ENCODE measurements around the gene HNRNPLL.

The HNRNPLL gene

GRCh38 chr2:38535744-38536506 is 66.8 kb downstream of the HNRNPLL start:
- Histone ChIP-seq H3K9me3 (ENCODE audit: control insufficient read depth, insufficient read depth, low read length) (no peaks in the 10 kb centered on the region), H3K27ac (ENCODE audit: low read depth, low read length) (no peak overlapping the region), H3K36me3 (ENCODE audit: control insufficient read depth, insufficient read depth, low read length) (no peaks in the 10 kb centered on the region), H3K27me3 (ENCODE audit: control insufficient read depth, insufficient read depth, low read length) (peaks cover 14% of the 10 kb centered on the region), H3K4me1 (ENCODE audit: control insufficient read depth, insufficient read depth, low read length) (no peaks in the 10 kb centered on the region; the same call in 1 of the 2 replicates), H3K9ac (ENCODE audit: low read depth, low read length) (peak overlapping the region; percentile 64; the same call in 1 of the 2 replicates), H3K4me3 (ENCODE audit: low read depth, low read length) (peak overlapping the region; percentile 86)

- H3K9ac ChIP-seq (ENCODE audit: low read depth, low read length) = no peak overlapping the region
- no peaks in the 10 kb centered on the region for H3K36me3 ChIP-seq (ENCODE audit: control insufficient read depth, insufficient read depth, low read length)
- no peak overlapping the region for H3K27ac ChIP-seq (ENCODE audit: low read depth, low read length)
- H3K9me3 ChIP-seq (ENCODE audit: control insufficient read depth, insufficient read depth, low read length) = no peaks in the 10 kb centered on the region
- H3K27me3 ChIP-seq (ENCODE audit: control insufficient read depth, insufficient read depth, low read length) = peaks cover 14% of the 10 kb centered on the region
- no peaks in the 10 kb centered on the region; the same call in 1 of the 2 replicates for H3K4me1 ChIP-seq (ENCODE audit: control insufficient read depth, insufficient read depth, low read length)
- peak overlapping the region; percentile 86; the same call in 1 of the 2 replicates for H3K4me3 ChIP-seq (ENCODE audit: low read depth, low read length)
Observed at GRCh38 chr2:38535404-38535743, 67.4 kb downstream of the HNRNPLL start.

DNA sequence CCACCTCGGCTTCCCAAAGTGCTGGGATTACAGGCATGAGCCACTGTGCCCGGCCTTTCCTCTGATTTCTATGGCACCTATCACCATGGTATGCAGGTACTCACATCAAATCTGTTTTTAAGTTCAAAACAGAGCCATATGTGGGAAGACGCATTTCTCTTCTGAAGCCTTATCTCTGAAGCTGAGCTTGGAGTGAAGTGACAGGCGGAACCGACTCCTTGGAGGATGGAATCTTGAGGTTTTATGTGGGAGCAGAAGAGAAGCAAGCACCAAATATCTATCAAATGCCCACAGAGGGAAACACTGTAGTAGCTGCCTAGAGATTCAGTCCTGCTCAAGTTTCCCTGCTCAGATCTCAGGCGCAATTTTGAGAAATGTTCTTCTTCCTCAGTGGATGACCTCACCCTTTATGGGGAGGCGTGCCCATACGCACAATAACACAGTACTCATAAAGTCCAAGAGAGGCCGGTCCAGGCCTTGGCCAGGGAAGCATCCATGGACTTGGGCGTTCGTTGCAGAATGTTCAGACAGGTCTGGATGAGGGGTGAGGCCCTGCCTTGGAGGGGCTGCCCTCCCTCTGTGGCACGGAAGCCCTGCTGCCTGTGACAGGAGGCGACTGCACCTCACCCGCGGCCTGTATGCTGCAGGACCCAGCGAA is 67.9 kb downstream of the HNRNPLL start:
- Histone ChIP-seq H3K4me3 (ENCODE audit: low read depth, low read length) (no peak overlapping the region), H3K4me1 (ENCODE audit: control insufficient read depth, insufficient read depth, low read length) (no peaks in the 10 kb centered on the region; the same call in 1 of the 2 replicates), H3K9me3 (ENCODE audit: control insufficient read depth, insufficient read depth, low read length) (no peaks in the 10 kb centered on the region), H3K27ac (ENCODE audit: low read depth, low read length) (no peak overlapping the region), H3K36me3 (ENCODE audit: control insufficient read depth, insufficient read depth, low read length) (no peaks in the 10 kb centered on the region), H3K27me3 (ENCODE audit: control insufficient read depth, insufficient read depth, low read length) (peaks cover 14% of the 10 kb centered on the region), H3K9ac (ENCODE audit: low read depth, low read length) (no peak overlapping the region)

DNA sequence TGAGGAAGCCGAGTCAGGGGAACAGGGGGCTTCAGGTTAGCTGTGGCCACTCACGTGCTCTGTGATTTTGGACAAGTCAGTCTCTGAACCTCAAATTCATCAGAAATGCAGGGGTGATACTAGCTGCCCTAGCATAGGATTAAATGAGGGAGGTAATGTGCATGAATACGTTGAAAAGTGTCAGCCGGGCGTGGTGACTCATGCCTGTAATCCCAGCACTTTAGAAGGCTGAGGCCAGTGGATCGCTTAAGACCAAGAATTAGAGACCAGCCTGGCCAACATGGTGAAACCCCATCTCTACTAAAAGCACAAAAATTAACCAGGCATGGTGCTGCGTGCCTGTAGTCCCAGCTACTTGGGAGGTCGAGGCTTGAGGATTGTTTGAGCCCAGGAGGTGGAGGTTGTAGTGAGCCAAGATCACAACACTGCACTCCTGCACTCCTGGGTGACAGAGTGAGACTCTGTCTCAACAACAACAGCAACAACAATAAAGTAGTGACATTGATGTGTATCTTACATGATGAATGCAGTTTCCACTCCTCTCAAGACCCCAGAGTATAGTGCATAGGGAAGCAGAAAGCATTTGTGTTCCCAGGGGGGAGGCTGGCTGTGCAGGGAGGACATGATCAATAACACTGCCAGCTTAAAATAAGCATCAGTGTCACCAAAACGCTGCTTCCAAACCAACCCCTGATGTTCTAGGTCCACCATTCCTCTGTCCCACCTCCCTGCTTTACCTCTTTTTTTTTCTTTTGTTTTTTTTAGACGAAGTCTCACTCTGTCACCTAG is 68.8 kb downstream of the HNRNPLL start:
- Histone ChIP-seq H3K4me1 (ENCODE audit: control insufficient read depth, insufficient read depth, low read length) (no peaks in the 10 kb centered on the region; the same call in 1 of the 2 replicates), H3K4me3 (ENCODE audit: low read depth, low read length) (no peak overlapping the region)

DNA sequence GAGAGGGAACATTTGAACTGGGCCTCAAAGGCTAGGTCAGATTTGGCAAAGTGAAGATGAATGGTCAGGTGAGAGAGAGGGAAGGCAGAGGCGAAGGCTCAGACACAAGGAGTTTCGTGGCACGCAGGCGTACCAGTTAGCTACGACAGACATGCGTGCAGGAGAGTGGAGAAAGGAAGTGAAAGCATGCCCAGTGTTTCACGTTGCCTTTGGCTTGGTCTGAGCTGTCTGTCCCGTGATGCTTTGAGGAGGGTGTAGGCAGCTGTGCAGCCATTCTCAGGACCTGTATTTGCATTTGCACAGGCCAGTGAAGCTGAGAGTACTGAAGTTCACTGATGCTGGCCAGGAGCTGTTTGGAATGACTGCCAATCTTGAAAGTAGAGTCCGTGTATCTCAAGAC is 69.5 kb downstream of the HNRNPLL start:
- no peaks in the 10 kb centered on the region for H3K9me3 ChIP-seq (ENCODE audit: control insufficient read depth, insufficient read depth, low read length)
- no peak overlapping the region for H3K4me3 ChIP-seq (ENCODE audit: low read depth, low read length)
- no peak overlapping the region for H3K27ac ChIP-seq (ENCODE audit: low read depth, low read length)
- H3K4me1 ChIP-seq (ENCODE audit: control insufficient read depth, insufficient read depth, low read length) = no peaks in the 10 kb centered on the region
- no peak overlapping the region for H3K9ac ChIP-seq (ENCODE audit: low read depth, low read length)
- no peaks in the 10 kb centered on the region for H3K36me3 ChIP-seq (ENCODE audit: control insufficient read depth, insufficient read depth, low read length)
- H3K27me3 ChIP-seq (ENCODE audit: control insufficient read depth, insufficient read depth, low read length) = peaks cover 14% of the 10 kb centered on the region

More for the DNA sequence above, 68.8 kb downstream of the HNRNPLL start:
- no peaks in the 10 kb centered on the region for H3K9me3 ChIP-seq (ENCODE audit: control insufficient read depth, insufficient read depth, low read length)
- no peak overlapping the region for H3K9ac ChIP-seq (ENCODE audit: low read depth, low read length)
- H3K27me3 ChIP-seq (ENCODE audit: control insufficient read depth, insufficient read depth, low read length) = peaks cover 14% of the 10 kb centered on the region
- no peaks in the 10 kb centered on the region for H3K36me3 ChIP-seq (ENCODE audit: control insufficient read depth, insufficient read depth, low read length)
- H3K27ac ChIP-seq (ENCODE audit: low read depth, low read length) = no peak overlapping the region

DNA sequence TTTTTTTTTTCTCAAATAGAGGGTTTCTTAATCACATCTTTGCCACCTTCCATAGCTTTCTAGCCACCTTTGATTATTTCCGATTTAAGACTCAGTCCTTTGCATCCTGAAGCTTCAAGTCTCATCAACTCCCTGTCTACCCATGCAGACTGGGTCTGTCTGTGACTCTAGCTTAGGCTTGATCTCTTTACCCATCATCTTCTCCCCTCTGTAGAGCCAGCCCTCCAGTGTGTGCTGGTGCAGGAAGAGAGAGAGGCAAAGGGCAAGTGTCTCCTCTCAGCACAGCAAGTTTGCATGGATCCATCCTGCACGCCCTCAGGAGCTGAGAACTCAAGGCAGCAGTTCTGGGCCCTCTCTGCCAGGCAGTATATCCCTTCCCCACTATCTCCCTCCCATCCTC is 70.4 kb downstream of the HNRNPLL start:
- Histone ChIP-seq H3K9ac (ENCODE audit: low read depth, low read length) (no peak overlapping the region), H3K9me3 (ENCODE audit: control insufficient read depth, insufficient read depth, low read length) (no peaks in the 10 kb centered on the region), H3K36me3 (ENCODE audit: control insufficient read depth, insufficient read depth, low read length) (no peaks in the 10 kb centered on the region), H3K27me3 (ENCODE audit: control insufficient read depth, insufficient read depth, low read length) (peaks cover 14% of the 10 kb centered on the region), H3K27ac (ENCODE audit: low read depth, low read length) (no peak overlapping the region), H3K4me3 (ENCODE audit: low read depth, low read length) (no peak overlapping the region), H3K4me1 (ENCODE audit: control insufficient read depth, insufficient read depth, low read length) (no peaks in the 10 kb centered on the region; the same call in 1 of the 2 replicates)

- Histone ChIP-seq H3K9me3 (ENCODE audit: control insufficient read depth, insufficient read depth, low read length) (no peaks in the 10 kb centered on the region), H3K36me3 (ENCODE audit: control insufficient read depth, insufficient read depth, low read length) (no peaks in the 10 kb centered on the region), H3K4me1 (ENCODE audit: control insufficient read depth, insufficient read depth, low read length) (no peaks in the 10 kb centered on the region; the same call in 1 of the 2 replicates), H3K27me3 (ENCODE audit: control insufficient read depth, insufficient read depth, low read length) (no peaks in the 10 kb centered on the region; the same call in 1 of the 2 replicates), H3K9ac (ENCODE audit: low read depth, low read length) (no peak overlapping the region), H3K4me3 (ENCODE audit: low read depth, low read length) (no peak overlapping the region), H3K27ac (ENCODE audit: low read depth, low read length) (no peak overlapping the region)
Observed at GRCh38 chr2:38529208-38529607, 73.5 kb downstream of the HNRNPLL start.

GRCh38 chr2:38528534-38528933 is 74.2 kb downstream of the HNRNPLL start:
- Histone ChIP-seq H3K9ac (ENCODE audit: low read depth, low read length) (no peak overlapping the region), H3K4me1 (ENCODE audit: control insufficient read depth, insufficient read depth, low read length) (peaks cover 1% of the 10 kb centered on the region), H3K27me3 (ENCODE audit: control insufficient read depth, insufficient read depth, low read length) (no peaks in the 10 kb centered on the region; the same call in 1 of the 2 replicates), H3K36me3 (ENCODE audit: control insufficient read depth, insufficient read depth, low read length) (no peaks in the 10 kb centered on the region), H3K9me3 (ENCODE audit: control insufficient read depth, insufficient read depth, low read length) (no peaks in the 10 kb centered on the region), H3K27ac (ENCODE audit: low read depth, low read length) (no peak overlapping the region), H3K4me3 (ENCODE audit: low read depth, low read length) (peak overlapping the region; percentile 54; the same call in 1 of the 2 replicates)

GRCh38 chr2:38528008-38528442 is 74.7 kb downstream of the HNRNPLL start:
- Histone ChIP-seq H3K4me3 (ENCODE audit: low read depth, low read length) (peak overlapping the region; percentile 54), H3K9ac (ENCODE audit: low read depth, low read length) (0 out of 2 replicates have a peak overlapping the region, but pooled peaks have one; percentile 33), H3K36me3 (ENCODE audit: control insufficient read depth, insufficient read depth, low read length) (no peaks in the 10 kb centered on the region), H3K27ac (ENCODE audit: low read depth, low read length) (no peak overlapping the region), H3K9me3 (ENCODE audit: control insufficient read depth, insufficient read depth, low read length) (no peaks in the 10 kb centered on the region), H3K27me3 (ENCODE audit: control insufficient read depth, insufficient read depth, low read length) (no peaks in the 10 kb centered on the region; the same call in 1 of the 2 replicates), H3K4me1 (ENCODE audit: control insufficient read depth, insufficient read depth, low read length) (peaks cover 6% of the 10 kb centered on the region)

GRCh38 chr2:38527338-38528007 is 75.3 kb downstream of the HNRNPLL start:
- peaks cover 12% of the 10 kb centered on the region for H3K4me1 ChIP-seq (ENCODE audit: control insufficient read depth, insufficient read depth, low read length)
- peak overlapping the region; percentile 54 for H3K4me3 ChIP-seq (ENCODE audit: low read depth, low read length)
- no peaks in the 10 kb centered on the region for H3K36me3 ChIP-seq (ENCODE audit: control insufficient read depth, insufficient read depth, low read length)

More at GRCh38 chr2:38527338-38528007, 75.3 kb downstream of the HNRNPLL start:
- H3K9me3 ChIP-seq (ENCODE audit: control insufficient read depth, insufficient read depth, low read length) = no peaks in the 10 kb centered on the region
- H3K27me3 ChIP-seq (ENCODE audit: control insufficient read depth, insufficient read depth, low read length) = no peaks in the 10 kb centered on the region; the same call in 1 of the 2 replicates
- 0 out of 2 replicates have a peak overlapping the region, but pooled peaks have one; percentile 33 for H3K9ac ChIP-seq (ENCODE audit: low read depth, low read length)
- H3K27ac ChIP-seq (ENCODE audit: low read depth, low read length) = no peak overlapping the region
